NCI-H510A treated with DMSO at 0.1 percent for 48 hours (cell line): Measurements from ENCODE around the gene ATP8B1.
"Not testable (repeated sequence)": the region's sequence is repeated elsewhere in the genome, so short reads cannot be mapped to it uniquely, and the experiment has no call there.

Source experiments
- DNase-seq: peaks from one replicate; lab custom pipeline; 2025; lab: John Stamatoyannopoulos, UW

ATP8B1 gene

DNA sequence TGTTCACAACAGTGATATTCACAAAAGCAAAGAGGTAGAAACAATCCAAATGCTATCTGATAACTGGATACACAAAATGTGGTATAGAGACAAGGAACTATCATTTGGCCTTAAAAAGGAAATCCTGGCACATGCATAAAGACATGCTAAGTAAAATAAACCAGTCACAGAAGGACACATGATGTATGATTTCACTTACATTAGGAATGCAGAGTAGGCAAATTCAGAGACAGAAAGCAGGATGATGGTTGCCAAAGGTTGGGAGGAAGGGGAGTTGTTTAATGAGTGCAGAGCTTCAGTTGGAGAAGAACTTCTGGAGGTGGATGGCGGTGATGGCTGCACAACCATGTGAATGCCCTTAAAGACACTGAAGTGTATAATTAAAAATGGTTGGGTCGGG is 38.1 kb downstream of the ATP8B1 start:
- DNase-seq: no peak

DNA sequence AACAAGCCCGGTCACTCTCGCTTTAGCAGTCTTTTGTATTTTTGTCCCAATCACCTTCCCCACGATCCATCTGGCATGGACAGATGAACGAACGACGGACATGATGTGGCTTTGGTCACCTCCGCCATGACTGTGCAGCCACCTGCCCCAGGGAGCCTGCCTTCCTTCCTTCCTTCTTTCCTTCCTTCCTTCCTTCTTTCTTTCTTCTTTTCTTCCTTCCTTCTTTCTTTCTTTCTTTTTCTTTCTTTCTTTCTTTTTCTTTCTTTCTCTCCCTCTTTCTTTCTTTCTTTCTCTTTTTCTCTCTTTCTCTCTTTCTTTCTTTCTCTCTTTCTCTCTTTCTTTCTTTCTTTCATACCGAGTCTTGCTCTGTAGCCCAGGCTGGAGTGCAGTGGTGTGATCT is 39.0 kb downstream of the ATP8B1 start:
- DNase-seq: no peak

DNA sequence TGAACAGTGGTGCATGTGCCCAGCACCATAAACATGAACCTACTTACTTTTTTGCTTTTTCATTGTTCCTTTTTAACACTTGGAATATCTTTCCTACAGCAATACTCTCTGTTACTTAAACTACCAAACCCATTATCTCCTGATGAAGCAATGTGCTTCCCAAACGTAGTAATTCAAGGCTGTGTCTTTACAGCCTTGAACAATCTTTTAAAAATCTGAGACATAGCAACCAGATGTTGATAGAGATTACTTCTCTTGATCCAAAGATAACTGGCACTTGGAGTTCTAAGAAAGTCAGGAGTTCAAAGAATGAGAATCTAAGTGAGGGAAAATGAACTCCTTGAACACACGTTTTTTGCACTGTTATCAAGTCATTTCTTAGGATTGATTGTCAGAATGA is 40.4 kb downstream of the ATP8B1 start:
- no peak for DNase-seq

- DNase-seq: no peak
Observed at GRCh38 chr18:57759650-57760049, 43.5 kb downstream of the ATP8B1 start.

GRCh38 chr18:57755473-57756067 is 47.5 kb downstream of the ATP8B1 start:
- DNase-seq: no peak

- DNase-seq: no peak
Observed at GRCh38 chr18:57754577-57755338, 48.4 kb downstream of the ATP8B1 start.

DNA sequence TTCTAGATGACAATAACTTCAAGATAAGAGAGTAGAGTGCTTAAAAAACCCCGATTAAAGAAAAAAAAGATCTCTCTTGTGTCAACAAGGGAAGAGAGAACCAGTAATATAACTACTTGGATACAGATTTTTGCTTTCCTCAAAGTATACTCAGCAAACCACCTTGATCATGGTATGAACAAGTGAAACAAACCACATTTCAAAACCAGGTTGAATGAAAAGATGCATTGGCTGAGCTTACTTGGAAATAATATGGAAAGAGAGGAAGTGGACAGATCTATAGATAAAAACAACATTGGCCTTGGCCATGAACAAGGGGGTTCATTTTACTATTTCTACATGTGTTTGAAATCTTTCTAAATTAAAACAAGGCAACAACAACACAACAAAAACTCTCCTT is 50.1 kb downstream of the ATP8B1 start:
- DNase-seq: no peak

DNA sequence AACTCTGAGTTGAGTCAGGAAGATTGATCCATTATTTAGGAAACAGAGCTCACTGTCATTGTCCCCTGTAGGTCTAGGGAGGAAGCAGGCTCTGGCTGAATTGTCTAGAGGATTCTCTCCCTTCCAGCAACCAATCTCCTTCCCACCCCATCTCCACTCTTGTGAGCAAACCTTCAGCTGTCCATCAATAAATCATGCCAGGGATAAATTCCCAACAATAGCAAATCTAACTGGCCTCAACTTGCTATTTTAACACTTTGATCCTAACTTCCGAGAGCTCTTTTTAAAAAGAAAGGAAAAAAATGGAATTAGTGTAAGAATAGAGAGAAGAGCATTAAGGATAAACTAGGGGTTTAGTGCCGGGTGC is 53.5 kb downstream of the ATP8B1 start:
- DNase-seq: peak; percentile 64

GRCh38 chr18:57748770-57749603 is 54.1 kb downstream of the ATP8B1 start:
- DNase-seq: peak; percentile 86

DNA sequence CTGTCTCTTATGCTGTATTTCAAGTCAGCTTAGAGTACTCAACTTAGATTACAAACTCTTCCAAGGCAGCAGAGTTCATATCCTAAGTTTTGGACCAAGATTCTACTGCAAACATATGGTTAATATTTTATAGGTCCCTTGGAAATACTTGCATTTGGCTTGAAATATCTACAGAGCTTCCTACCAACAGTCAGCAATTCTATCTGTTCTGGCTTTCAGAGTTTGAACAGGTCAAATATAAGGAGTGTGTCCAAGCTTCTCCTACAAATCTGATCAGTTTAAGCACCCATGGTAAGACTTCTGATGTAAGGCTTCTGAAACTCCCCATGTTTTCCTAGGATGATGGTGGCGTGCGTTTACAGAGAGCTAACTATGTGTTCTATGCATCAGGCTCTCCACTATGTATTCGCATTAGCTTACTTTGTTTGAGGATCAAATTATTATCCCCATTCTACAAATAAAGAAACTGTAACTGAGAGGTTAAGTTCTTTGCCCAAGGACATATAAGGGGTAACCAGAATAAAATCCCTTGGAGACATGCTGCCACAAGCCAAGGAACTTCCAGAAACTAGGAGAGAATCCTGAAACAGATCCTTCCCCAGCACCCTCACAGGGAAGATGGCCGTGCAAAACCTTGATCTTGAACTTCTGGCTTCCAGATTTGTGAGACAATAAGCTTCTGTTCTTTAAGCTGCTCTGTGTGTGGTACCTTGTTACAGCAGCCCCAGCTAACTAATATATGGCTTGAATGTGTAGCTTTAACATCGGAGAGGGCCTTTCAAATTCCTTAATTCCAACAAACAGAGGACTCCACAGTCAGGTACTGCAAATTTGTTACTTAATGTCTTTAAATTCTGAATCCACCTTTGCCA is 55.1 kb downstream of the ATP8B1 start:
- DNase-seq: peak; percentile 71

GRCh38 chr18:57744211-57744694 is 58.9 kb downstream of the ATP8B1 start:
- DNase-seq: no peak

- DNase-seq: no peak
Observed at GRCh38 chr18:57743008-57743407, 60.1 kb downstream of the ATP8B1 start.

DNA sequence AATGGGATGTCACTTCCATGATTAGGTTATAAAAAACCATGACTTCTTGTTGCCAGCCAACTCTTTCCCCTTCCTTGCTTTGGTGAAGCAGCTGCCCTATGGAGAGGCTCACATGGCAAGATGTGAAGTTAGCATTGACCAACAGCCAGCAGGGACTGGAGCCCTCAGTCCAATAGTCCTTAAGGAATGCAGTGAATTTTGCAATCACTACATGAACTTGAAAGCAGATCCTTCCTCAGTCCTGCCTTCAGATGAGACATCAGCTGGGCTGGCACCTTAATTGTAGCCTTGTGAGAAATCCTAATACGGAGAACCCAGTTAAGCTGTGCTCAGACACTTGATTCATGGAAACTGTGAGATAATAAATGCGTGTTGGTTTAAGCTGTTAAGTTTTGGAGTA is 61.8 kb downstream of the ATP8B1 start:
- DNase-seq: no peak

GRCh38 chr18:57738078-57738477 is 65.0 kb downstream of the ATP8B1 start:
- no peak for DNase-seq

DNA sequence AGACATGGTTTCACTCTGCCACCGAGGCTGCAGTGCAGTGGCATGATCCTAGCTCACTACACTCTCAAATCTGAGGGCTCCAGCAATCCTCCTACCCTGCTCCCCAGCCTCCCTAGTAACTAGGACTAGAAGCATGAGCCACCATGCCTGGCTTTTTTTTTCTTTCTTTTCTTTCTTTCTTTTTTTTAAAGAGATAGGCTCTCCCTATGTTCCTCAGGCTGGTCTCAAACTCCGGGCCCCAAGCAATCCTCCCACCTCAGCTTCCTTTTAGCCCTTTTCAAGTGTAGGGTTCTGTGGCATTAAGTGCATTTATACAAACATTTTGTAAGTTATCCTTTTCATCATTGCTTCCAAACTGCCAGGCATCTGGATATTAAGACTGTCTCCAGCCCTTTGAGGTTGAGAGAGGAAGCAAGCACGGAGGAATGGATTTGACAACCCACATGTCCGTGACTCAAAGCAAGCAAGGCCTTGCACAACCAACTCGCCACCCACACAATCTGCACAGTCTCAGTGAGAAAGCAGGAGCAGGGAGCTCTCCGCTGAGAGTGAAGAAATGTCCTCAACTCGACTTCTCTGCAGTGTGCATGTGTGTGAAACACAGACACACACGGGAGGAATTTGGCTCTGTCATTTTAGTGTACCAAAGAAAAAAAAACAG is 65.6 kb downstream of the ATP8B1 start:
- no peak for DNase-seq

GRCh38 chr18:57735042-57735441 is 68.1 kb downstream of the ATP8B1 start:
- DNase-seq: not testable (repeated sequence)

GRCh38 chr18:57733861-57734260 is 69.3 kb downstream of the ATP8B1 start:
- no peak for DNase-seq

GRCh38 chr18:57730146-57730545 is 73.0 kb downstream of the ATP8B1 start:
- no peak for DNase-seq

GRCh38 chr18:57728941-57729511 is 74.1 kb downstream of the ATP8B1 start:
- DNase-seq: no peak

DNA sequence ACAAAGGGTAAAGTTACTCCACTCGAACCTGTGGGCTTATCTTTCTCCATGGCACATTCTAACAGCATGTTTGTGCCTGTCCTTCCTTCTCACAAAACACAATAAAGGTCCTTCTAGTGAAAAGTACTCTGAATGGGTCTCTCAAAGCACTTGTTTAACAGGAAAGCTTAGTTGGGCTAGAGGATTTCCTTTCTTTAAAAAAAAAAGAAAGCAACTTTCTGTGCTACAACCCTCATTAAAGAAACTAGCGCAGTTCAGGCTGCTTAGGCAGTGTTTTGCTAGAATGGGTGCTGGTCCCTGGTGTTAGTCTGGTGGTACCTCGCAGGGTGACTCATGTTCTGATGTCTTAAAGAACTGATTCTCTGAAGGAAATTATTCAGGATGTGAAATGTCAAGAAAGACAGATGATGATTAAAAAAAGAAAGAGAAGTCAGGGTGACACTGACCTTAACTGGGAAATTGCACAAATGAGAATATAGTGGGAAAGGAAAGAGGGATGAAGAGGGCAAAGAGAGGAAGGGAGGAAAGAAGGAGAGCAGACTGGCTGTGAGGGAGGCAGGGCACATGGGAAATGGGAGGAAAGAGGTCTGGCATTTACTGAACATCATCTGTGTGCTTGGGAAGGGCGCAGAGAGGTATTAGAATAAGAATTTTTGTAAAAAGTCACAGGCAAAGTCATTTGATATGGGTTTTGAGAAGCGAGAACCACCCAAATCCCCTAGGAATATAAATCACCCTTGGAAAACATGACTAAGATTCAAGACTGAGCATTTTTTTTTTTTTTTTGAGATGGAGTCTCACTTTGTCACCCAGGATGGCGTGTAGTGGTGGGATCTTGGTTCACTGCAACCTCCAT is 74.9 kb downstream of the ATP8B1 start:
- DNase-seq: no peak
